GM19351 (cell line): Measurements from ENCODE around the gene EPB42.
"Not testable (repeated sequence)": the region's sequence is repeated elsewhere in the genome, so short reads cannot be mapped to it uniquely, and the experiment has no call there.

Experiments
- ATAC-seq: cut with Tn5 transposase; IDR thresholded peaks from one replicate; pipeline ENCODE4 v1.9.1; 2021; ENCODE audit warnings: mild to moderate bottlenecking, moderate library complexity; ENCODE audit not compliant: unreplicated experiment

The EPB42 gene

DNA sequence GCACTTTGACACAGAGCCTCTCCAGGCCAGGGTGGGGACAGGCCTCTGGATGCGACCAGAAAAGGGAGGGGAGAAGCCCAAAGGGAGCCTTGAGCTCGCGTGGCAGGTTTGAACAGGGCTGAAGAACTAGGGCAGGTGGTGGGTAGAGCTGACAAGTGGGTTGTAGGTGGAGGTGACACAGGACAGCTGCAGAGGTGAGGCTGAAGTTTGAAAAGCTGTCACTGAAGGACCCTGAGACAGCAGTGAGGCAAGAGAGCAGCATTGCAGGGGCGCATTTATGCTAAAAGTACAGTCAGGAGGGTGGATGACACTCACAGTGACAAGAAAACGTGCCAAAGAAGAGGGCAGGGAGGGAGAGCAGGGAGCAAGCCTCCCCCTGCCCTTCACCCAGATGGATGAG, 21.8 kb upstream of the EPB42 start:
- ATAC-seq = no peak

DNA sequence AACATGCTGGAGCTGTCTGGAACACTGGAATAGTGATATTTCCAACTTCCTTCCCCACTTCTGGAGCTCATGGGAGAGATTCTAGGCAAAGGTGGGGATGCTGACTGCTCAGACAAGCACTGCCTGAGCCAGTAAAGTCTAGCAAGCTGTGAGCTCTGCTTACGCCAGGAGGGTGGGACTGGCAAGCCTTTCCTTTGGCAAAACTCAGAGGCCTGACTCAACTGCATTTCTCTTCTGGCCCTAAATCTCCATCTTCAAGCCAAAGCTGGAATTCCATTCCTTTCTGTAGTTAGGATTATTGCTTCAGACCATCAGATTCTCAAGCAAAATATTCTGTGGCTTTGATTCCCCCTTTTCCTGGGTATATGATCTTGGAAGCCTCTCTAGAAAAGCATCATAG, 20.3 kb upstream of the EPB42 start:
- no peak for ATAC-seq

- peak; percentile 49 for ATAC-seq
Observed at GRCh38 chr15:43239732-43240491, 19.1 kb upstream of the EPB42 start.

DNA sequence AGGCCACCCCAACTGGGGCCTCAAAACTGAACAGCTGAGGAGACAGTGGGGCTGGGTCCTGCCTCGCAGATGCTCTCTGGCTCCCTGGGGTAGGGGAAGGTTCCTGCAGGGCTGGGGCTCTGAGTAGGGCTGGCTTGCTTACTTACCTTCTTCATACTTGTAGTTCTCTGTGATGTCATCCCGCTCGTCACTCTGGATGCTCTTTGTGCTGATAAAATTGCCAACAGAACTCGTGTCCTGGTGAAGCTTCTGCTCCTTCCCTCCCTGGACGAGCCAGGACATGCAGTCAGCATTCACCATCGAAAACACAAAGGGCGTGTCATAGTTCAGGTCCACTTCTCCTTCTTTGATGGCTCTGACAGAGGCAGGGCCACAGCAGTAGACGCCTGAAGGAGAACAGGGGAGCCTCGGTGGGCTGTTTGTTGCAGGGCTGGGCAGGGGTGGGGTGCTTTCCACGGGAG, 17.9 kb upstream of the EPB42 start:
- no peak for ATAC-seq

- no peak for ATAC-seq
Observed at GRCh38 chr15:43237842-43238470, 17.1 kb upstream of the EPB42 start.

DNA sequence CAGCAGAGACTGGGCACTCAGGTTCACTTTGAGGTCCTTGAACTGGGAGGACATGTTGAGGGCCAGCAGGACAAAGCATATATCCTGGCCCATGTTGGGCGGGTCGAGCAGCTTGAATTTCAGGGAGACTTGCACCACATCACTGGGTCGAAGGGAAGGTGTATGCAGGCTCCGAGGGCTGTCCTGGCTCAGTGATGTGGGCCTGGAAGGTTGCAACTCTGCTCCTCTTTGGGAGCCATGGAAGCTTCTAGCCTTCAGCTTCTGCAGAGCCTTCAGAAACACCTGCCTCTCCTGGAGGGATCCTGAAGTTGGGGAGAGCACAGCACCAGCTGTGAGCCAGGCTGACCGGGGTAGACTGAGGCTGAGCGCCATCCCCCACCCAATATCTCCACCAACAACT, 14.7 kb upstream of the EPB42 start:
- no peak for ATAC-seq

DNA sequence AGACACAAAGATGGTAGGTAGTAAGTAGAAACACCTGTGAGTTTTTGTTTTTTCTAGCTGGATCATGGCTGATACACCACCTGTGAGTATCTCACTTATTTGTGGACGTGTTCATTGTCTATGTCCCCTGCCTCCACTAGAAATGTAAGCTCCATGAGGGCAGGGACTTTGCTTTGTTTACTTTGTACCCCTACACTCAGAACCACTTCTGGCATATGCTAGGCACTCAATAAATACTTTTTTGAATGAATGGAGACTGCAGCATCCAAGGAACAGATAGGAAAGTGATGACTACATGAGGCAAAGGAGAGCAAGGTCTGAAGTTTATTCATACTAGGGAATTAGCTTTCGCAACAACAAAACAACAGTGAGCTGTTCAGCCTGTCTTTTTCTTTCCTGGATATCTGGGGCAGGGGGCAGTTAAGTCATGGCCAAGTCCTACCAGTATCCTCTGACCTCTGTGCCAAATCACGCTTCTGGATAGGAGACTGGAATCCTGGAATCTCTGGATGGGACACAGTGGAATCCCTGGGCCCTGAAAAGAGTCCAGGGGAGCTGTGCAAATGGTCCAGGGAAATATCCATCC, 11.6 kb upstream of the EPB42 start:
- ATAC-seq = no peak

- ATAC-seq = no peak
Observed at GRCh38 chr15:43230640-43231115, 9.9 kb upstream of the EPB42 start.

- no peak for ATAC-seq
Observed at GRCh38 chr15:43229977-43230376, 9.2 kb upstream of the EPB42 start.

GRCh38 chr15:43226436-43227305, 5.9 kb upstream of the EPB42 start:
- no peak for ATAC-seq

- ATAC-seq = not testable (repeated sequence)
Observed at GRCh38 chr15:43225950-43226255, 5.1 kb upstream of the EPB42 start.

DNA sequence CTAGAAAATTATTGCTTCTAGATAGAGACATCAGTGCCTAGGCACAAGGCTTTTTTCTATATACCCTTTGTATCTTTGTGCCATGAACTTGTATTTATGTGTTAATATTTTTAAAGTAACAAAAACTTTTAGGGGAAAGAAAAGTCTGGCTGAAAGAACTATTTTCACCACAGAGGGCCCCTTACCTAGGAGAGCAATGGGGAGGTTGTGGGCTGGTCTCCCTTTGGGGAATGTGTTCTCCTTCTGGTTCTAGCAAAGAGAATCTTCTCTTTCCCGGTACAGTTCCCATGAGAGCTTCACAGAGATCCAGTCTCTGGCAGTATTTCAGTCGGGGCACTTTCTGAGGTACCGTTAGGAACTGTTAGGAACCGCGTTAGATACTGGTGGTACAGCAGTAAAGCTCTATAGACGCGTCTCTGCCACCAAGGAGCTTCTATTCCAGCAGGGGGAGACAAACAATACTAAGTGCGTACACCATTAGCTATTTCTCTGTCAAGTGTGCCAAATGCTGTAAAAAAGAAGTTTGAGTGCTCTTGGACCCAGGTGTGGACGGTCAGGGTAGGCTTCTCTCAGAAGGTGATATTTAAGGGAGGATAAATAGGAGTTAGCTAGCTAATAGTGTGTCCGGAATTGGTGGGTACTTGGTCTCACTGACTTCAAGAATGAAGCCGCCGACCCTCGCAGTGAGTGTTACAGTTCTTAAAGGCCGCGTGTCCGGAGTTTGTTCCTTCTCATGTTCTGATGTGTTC, 4.6 kb upstream of the EPB42 start:
- no peak for ATAC-seq

- ATAC-seq = no peak
Observed at GRCh38 chr15:43221422-43221821, 604 bp upstream of the EPB42 start.

- ATAC-seq = no peak
Observed at GRCh38 chr15:43219929-43220928, 589 bp downstream of the EPB42 start.

DNA sequence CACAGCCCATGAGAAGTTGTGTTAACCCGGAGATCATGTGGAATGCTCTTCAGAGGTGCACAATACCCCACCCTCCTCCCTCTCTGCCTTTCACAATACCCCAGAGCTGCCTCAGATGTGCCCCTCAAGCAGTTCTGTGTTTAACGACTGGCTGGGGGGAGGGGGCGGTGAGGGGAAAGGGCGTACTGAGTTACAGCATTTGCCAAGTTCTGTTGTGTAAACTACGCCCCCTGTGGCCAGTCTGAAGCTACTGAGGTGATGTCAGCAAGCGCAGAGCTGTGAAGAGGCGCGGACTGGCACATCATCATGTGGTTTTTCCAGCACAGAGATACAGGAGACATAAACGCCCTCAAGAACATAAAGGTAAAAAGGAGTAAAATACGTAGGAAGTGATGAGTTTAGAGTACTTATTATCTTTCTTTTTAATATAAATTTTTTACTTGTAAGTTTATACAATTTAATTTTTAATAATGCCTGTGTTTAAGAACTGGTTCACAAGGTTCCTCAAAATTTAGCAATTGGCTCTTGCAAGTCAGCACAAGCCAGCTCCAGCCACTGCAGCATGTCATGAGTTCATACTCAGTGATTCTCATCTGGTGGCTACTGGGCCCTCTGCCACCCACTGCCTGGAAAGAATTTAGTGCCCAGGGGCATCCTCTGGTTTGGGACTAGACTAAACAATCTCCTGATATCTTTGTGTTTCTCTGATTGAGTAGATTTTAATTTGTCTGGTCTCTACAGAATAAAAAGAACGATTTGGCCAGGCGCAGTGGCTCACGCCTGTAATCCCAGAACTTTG, 1.7 kb downstream of the EPB42 start:
- no peak for ATAC-seq

- no peak for ATAC-seq
Observed at GRCh38 chr15:43215961-43216360, 4.9 kb downstream of the EPB42 start.

- no peak for ATAC-seq
Observed at GRCh38 chr15:43214592-43215295, 6.1 kb downstream of the EPB42 start.

DNA sequence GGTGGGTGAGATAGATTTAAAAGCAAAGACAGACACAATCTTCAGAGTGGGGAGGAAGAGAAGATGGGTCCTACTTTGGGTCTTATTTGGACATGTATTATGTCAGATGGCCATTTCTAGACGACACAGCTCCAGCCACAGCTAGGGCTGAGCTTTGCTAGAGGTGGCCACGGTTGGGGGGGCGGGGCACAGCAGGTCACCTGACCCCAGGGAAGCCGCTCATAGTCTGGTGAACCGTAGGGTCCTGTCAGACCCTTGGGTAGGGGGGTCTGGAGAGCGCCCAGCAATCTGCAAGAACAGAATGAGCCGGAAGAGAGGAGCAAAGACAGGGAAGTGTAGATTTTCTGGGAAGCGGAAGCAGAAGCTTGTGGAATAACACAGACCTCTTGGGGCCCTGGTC, 6.6 kb downstream of the EPB42 start:
- no peak for ATAC-seq
